ENCODE results near the gene TFCP2.
"Not testable (repeated sequence)": the region's sequence is repeated elsewhere in the genome, so short reads cannot be mapped to it uniquely, and the experiment has no call there.

Gene TFCP2

DNA sequence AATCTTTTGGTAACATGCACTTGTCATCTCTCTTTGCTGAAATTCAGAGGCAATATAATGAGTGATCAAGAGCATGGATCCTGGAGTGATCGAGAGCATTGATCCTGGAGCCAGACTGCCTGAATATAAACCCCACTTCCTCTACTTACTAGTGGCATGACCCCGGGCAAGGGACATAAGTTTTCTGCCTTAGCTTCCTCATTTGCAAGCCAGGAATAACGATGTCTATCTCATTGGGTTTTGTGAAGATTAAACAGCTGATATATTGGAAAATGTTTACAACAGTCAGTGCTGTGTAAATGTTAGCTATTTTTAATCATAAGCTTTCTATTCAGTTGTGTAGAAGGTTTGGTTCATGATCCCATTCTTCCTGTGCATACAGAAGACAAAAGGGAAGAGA, 87.2 kb downstream of the TFCP2 start:
- in situ Hi-C loops (cut with MboI; ENCODE audit: low sequenced_read_pairs), result no loop called here

DNA sequence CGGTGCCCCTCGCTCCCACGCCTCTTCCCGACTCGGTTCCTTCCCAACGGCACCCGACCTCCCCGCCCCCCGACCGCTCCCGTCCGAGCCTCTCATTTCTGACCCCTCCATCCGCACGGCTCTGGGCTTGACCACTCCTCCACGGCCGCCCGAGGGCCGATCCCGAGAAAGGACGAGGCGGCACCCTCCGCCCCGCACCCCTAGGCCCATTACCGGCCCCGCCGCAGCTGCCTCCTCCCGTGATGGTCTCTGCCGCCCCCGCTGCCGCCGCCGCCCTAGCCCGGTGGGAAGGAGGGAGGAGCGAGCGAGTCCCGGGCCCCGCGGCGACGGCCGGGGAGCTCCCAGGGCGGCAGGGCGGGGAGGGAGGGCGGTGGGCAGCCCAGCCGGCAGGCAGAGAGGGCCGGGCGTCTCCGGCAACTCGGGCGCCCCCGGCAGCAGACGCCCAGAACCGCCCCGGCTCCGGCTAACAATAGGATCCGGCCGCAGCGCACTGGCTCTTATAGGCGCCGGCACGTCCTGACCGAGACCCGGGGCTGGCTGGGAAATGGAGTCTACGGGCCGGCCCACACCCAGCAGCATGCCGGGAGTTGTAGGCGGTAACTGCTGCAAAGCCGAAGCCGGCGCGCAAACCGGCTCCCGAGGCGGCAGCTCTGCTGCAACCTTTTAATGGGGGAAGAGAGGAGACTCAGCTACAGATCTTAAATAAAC, 89.7 kb downstream of the TFCP2 start, which contains the start of gene CSRNP2:
Gene CSRNP2 (minus strand): TSS at position 471 of the 708 bp plus-strand sequence. CDS start 7,035 bp downstream, outside the sequence.
- in situ Hi-C loops (cut with MboI; ENCODE audit: low sequenced_read_pairs), result no loop called here

DNA sequence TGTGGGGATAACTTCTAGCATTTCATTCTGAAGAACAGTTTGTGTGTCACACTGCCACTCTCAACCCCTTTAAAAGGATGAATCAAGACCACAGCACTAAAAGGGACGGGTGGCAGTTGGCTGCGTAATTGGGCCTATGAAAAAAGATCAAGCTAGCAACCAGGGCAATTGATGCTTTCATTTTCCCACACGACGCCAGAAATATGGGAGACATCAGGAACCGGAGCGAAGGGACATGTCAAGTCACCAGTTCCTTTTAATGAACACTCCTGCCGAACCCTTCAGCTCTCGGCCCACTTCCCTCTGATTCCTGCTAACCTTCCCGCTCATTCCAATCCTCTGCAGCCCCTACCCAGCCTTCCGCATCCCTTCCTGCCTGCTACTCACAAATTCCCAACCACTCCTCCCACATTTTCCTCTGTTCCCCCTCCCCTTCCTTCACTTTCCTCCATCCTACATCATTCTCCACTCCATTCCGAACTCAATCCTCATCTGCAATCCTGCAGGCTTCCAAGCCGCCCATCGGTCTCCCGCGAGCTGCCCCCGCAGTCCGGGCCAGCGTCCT, 90.3 kb downstream of the TFCP2 start:
- in situ Hi-C loops (cut with MboI; ENCODE audit: low sequenced_read_pairs), result no loop called here

DNA sequence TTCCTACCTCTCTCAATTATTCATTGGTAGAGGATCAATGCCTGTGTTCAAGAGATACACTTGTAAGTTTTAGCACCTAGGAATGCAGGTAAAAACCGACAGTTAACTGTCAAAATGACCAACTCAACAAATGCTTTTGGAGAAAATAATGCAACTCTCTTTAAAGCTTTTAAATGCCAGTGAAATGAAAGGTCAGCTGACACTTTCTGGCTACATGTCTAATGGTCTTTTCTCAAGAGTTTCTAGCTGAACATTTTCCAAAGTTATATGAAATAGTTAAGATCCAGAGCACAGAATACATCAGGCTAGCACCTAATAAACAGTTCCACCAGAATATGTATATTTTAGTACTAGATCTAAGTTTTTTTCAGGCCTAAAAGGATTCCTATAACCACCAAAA, 91.5 kb downstream of the TFCP2 start:
- in situ Hi-C loops (cut with MboI; ENCODE audit: low sequenced_read_pairs), result no loop called here

DNA sequence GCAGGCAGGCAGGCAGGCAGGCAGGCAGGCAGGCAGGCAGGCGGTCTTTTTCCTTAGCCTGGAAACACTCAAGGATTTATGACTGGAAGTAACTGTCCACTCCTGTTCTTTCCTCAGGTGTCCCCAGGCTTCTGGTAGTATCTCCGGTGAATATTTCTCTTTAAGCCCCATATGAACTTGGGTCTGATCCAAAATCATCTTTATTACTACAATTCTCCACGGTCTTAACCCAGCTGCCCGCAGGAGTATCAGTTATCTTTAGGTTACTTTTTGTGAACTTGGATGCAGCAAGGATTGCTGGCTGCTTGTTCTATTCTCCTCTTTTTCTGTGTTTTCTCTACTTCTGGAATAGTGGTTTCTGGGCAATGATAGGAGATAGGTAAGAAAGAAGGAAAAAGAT, 92.8 kb downstream of the TFCP2 start:
- in situ Hi-C loops (cut with MboI; ENCODE audit: low sequenced_read_pairs), result no loop called here

DNA sequence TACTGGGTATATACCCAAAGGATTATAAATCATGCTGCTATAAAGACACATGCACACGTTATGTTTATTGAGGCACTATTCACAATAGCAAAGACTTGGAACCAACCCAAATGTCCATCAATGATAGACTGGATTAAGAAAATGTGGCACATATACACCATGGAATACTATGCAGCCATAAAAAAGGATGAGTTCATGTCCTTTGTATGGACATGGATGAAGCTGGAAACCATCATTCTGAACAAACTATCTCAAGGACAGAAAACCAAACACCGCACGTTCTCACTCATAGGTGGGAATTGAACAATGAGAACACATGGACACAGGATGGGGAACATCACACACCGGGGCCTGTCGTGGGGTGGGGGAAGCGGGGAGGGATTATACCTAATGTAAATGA, 94.1 kb downstream of the TFCP2 start:
- in situ Hi-C loops (cut with MboI; ENCODE audit: low sequenced_read_pairs), result not testable (repeated sequence)

DNA sequence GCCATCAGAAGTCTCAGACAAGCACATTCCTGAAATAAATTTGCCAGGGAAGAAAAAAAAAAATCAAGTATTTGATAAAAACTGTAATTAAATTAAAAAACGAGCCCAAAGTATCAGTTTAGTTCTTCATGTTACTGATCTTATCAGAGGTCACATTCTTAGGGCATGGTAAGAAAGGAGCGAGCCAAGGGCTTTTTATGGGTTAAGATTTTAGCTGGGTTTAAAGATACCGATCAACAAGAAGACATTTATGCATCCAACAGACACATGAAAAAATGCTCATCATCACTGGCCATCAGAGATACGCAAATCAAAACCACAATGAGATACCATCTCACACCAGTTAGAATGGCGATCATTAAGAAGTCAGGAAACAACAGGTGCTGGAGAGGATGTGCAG, 94.6 kb downstream of the TFCP2 start:
- in situ Hi-C loops (cut with MboI; ENCODE audit: low sequenced_read_pairs), result not testable (repeated sequence)

DNA sequence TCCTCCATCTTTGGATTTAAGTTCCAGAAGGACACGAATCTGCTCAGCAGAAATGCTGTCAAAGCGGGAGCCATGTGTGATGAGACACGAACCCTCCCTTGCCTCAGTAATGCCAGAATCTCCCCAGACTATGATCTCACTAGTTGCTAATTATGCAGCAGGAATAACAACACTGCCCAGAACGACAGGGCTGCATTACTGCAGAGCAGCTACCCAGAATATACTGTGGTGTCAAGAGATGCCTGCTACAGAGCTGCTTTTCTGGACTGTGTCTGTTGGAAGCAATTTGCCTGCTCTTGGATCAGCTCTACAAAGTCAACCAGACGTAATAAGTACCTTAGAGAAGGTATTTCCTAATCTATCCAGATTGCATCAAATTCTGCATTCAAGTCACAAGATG, 95.0 kb downstream of the TFCP2 start:
- in situ Hi-C loops (cut with MboI; ENCODE audit: low sequenced_read_pairs), result no loop called here

DNA sequence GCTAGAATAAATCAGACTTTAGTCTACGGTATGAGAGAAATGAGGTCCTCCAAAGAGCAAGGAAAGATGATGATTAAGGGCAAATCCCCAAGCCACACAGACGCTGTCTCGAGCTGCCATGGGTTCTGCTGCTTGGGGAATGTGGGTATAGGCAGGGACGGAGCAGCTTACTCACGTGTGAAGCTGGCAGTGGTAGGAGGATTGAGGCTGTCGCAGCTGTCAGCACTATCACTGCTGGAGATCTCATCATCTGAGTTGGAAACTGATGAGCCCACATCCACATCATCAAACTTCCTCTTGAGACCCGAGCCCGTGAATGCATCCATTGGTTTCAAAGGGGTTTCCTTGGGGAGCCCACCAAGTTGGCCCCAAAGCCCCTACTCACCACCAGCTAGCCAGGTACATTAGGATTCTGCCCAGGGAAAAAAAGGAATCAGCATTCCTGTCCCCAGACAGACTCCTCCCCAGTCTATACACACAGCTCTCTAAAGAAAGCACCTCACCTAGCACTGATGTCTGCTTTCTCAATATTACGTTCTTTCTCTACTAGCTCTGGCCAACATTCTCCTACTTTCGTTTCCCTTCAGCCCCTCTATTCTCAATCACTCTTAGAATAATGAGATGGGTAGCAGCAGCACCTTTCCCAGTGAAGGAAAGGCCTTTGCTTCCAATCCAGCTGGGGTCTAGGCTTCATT, 96.6 kb downstream of the TFCP2 start:
- in situ Hi-C loops (cut with MboI; ENCODE audit: low sequenced_read_pairs), result no loop called here

DNA sequence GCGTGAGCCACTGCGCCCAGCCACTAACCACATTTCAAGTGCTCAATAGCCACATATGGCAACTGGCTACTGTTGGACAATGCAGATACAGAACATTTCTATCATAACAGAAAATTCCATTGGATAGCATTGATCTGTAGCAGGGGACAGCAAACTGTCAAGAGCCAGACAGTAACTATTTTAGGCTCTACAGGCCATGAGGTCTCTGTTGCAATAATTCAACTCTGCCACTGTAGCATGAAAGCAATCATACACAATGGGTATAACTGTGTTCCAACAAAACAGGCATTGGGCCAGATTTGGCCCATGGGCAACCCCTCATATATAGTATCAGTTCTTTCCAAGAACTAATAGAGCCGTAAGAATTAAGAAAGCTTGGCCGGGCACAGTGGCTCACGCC, 97.5 kb downstream of the TFCP2 start:
- in situ Hi-C loops (cut with MboI; ENCODE audit: low sequenced_read_pairs), result no loop called here

DNA sequence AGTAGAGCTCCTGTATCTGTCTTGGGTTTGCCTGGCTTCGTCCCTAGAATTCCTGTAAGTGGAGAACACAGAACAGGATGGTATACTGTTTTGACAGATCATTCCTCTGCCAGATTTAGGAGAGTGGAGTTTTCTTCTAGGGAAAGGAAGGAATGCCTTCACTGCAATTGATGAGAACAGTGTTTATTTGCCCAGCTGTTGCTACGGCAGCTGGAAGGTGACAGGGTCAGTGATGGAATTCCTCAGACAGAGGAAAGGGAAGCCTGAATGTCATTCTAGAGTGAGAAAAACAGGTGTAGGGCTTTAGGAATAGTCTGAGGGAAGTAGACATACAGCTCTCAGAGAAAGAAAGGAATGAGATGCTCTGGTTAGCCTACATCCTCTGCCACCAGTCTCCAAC, 101.3 kb downstream of the TFCP2 start:
- in situ Hi-C loops (cut with MboI; ENCODE audit: low sequenced_read_pairs), result no loop called here

DNA sequence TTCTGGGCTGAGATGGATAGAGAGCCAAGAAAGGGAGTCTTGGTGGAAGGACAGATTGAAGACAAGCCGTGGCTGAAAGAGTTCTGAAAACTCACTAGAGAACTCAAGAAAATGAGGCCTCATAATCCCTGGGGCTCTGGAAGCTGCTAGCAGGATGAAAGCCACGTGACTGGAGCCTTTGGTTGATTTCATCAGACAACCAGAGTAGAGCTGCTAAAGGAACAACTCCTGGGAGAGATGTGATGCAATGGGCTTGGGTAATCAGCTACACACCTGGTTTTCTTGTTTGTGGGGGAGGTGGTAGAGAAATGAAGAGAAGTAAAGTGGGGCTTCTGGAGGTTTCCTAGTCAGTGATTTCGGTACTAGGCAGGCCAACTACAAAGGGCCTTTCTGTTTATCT, 102.9 kb downstream of the TFCP2 start:
- in situ Hi-C loops (cut with MboI; ENCODE audit: low sequenced_read_pairs), result no loop called here

DNA sequence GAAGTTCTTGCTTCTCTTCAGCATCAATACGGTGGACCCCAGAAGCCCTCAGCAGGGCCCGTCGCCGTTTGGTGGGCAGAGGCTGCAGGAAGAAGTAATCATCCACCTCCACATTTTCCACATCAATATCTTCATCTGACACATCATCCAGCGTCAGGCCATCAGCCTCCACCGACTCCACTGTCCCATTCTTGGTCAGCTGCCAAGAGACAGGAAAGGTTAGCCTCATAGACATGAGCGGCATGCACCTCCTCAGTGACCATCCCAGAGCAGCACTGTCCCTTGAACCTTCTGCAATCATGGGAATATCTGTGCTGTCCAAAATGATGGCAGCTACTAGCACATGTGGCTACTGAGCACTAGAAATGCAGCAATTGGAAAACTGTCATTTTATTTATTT, 105.2 kb downstream of the TFCP2 start:
- in situ Hi-C loops (cut with MboI; ENCODE audit: low sequenced_read_pairs), result no loop called here

DNA sequence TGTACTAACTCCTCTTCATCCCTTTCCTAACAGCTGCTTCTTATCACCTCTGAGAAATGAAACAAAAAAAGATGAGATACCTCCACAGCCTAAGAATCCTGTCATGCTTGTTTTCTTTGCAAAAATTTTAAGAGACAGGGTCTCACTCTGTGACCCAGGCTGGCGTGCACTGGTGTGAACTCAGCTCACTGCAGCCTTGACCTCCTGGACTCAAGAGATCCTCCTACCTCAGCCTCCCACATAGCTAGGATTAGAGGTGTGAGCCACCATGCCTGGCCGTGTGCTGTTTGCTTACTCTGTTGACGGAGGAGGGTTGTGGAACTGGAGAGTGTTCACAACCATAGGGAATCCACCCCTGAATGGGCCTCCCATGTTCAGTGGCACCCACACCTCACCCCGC, 105.7 kb downstream of the TFCP2 start:
- in situ Hi-C loops (cut with MboI; ENCODE audit: low sequenced_read_pairs), result no loop called here

DNA sequence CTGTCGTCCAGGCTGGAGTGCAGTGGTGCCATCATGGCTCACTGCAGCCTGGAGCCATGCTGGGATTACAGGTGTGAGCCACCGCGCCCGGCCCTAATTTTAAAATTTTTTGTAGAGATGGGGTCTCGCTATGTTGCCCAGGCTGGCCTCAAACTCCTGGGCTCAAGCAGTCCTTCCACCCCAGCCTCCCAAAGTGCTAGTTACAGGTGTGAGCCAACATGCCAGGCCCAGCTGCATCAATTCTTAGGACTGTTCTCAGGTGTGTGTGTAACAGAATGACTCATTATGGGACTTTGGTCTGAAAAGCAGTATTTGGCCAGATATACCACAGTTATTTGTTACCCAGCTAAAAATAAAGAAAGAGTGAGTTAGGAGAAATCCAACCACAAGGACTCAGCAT, 107.4 kb downstream of the TFCP2 start:
- in situ Hi-C loops (cut with MboI; ENCODE audit: low sequenced_read_pairs), result no loop called here

DNA sequence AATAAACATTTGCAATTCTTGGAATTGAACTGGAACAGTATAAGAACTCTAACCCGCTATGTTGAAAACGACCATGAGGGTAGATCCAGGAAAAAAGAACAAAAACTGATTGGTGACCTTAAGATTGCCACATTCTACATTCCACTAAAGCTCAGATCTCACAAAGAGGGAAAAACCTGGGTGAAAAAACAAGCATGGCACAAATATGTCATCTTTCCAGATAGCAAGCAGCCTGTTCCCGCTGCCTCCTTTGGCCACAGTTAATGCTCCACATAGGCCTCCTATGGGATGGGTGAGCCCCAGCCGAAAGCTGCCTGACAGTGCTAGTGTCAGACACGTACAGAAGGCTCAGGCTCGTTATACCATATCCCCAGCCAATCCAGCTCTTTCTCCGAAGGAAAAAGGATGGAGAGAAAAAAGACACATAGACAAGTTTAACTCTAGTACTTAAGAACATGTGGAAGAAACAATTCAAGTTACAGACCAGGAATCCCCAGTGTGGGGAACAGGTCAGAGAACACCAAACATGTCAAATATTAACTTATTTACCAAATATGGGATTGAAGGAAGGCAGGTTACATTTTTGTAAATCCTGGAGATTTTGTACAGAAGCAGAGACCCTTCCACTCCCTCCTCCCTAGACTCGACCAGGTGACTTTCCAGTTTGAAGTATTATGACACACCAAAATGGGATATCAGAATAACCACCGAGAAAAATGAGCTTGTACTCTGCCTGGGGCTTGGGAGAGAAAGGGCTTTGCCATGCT, 110.1 kb downstream of the TFCP2 start:
- in situ Hi-C loops (cut with MboI; ENCODE audit: low sequenced_read_pairs), result no loop called here

DNA sequence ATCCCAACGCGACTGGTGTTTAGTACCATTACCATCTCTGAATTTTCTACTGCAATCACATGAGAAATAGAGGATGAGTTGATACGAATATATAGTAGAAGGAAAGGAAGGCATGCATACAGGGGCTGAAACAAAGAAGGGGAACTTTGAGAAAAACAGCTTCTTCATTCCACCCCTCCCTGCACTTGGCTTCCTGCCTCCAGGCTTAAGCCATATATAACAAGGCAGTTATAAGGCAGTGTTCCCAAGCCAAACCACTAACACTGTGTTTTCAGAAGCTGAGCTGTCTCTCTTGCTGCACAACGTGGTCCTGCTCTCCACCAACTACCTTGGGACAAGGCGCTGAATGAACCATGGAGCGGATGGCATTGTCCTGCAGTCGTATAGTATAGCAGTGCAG, 113.8 kb downstream of the TFCP2 start:
- in situ Hi-C loops (cut with MboI; ENCODE audit: low sequenced_read_pairs), result no loop called here

DNA sequence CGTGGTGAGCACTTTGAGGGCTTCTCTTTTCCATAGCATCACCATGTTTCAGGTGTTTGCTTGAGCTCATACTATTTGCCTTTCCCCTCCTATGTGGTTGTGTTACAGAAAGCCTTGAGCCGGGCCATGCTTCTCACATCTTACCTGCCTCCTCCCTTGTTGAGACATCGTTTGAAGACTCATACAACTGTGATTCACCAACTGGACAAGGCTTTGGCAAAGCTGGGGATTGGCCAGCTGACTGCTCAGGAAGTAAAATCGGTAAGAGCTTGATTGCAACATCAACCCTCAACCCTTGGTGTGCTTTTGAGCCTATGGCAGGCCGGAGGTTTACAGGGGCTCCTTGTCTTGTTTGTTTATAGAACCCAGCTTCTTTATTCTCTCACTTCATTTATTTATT, 116.7 kb downstream of the TFCP2 start:
- in situ Hi-C loops (cut with MboI; ENCODE audit: low sequenced_read_pairs), result no loop called here

DNA sequence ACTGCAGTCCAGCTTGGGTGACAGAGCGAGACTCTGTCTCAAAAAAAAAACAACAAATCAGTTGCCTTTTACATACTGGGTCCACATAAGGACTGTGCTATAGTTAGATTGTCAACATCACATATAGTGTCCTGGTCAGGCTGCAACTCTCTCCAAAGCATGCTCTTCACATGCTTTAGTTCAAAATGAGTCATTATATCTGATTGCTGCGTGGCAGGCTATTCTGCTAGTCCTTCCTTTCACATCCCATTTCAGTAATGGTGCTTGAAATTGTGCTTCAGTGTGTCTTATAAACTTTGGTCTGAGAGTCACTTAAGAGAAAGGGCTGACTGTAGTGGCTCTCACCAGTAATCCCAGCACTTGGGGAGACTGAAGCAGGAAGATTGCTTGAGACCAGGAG, 117.9 kb downstream of the TFCP2 start:
- in situ Hi-C loops (cut with MboI; ENCODE audit: low sequenced_read_pairs), result no loop called here

DNA sequence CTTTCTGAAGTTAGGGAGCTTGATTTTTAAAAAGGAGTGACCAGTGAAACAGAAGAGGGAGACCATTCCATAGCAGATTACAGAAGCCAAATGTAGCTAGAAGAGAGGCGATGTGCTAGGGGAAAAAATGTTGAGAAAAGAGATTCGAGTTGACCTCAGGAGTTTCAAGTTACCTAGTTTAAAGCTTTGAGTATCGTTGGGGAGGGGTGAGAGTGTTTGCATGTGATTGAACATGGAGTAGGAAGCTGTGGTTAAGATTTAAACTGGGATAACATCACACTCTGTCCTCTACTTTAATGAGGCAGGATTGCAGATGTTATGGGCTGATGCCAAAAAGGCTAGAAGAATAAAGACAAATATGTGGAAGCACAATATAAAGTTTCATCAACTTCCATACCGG, 121.1 kb downstream of the TFCP2 start:
- in situ Hi-C loops (cut with MboI; ENCODE audit: low sequenced_read_pairs), result no loop called here

DNA sequence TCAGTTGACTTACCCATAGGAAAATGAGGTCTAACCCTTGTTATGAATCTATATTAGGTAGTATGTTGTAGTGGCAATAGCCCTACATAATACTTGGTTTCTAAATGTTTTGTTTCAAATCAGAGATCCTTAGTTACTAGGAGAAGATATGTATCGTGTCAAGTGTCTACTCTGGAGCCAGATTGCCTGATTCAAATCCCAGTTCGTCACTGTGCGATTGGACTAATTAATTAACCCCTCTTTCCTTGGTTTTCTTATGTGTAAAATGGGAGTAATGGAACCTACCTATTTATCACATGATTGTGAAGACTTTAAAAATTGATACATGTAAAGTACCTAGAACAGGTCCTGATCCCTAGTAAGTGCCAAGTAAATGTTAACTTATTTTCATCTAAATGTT, 123.4 kb downstream of the TFCP2 start:
- in situ Hi-C loops (cut with MboI; ENCODE audit: low sequenced_read_pairs), result no loop called here

All from HL-60/S4 treated with phorbol 12-myristate 13-acetate at 8.2 ng/mL for 4 days and 3 days (cell line).